Ishikawa (cell line): ENCODE measurements around the gene FGF12.

Experiments used
- CEBPB ChIP-seq: IDR thresholded peaks from 2 replicates; pipeline ENCODE4 v1.6.1; 2012
- CREB1 ChIP-seq: IDR thresholded peaks from 2 replicates; pipeline ENCODE4 v1.6.1; 2012; ENCODE audit warnings: low read depth
- EGR1 ChIP-seq: IDR thresholded peaks from 2 replicates; pipeline ENCODE4 v1.6.1; 2012
- EP300 ChIP-seq: IDR thresholded peaks from 2 replicates; pipeline ENCODE4 v1.6.1; 2012; ENCODE audit warnings: borderline replicate concordance
- FOXM1 ChIP-seq: IDR thresholded peaks from 2 replicates; pipeline ENCODE4 v1.6.1; 2012; ENCODE audit warnings: low read depth, borderline replicate concordance
- NFIC ChIP-seq: IDR thresholded peaks from 2 replicates; pipeline ENCODE4 v1.6.1; 2012
- RAD21 ChIP-seq: IDR thresholded peaks from 2 replicates; pipeline ENCODE4 v1.6.1; 2012; ENCODE audit warnings: low read depth
- TAF1 ChIP-seq: IDR thresholded peaks from 2 replicates; pipeline ENCODE4 v1.6.1; 2012; ENCODE audit warnings: low read depth, mild to moderate bottlenecking
- TCF12 ChIP-seq: IDR thresholded peaks from 2 replicates; pipeline ENCODE4 v1.6.1; 2012; ENCODE audit warnings: low read depth
- TEAD4 ChIP-seq: IDR thresholded peaks from 2 replicates; pipeline ENCODE4 v1.6.1; 2012
- YY1 ChIP-seq: IDR thresholded peaks from 2 replicates; pipeline ENCODE4 v1.6.1; 2012; ENCODE audit warnings: low read depth
- ZBTB7A ChIP-seq: IDR thresholded peaks from 2 replicates; pipeline ENCODE4 v1.6.1; 2012; ENCODE audit warnings: low read depth
- TF ChIP-seq, protein P1 (sequence below): IDR thresholded peaks from 2 replicates; pipeline ENCODE4 v1.6.1; 2012
- TF ChIP-seq, protein P2 (sequence below): IDR thresholded peaks from 2 replicates; pipeline ENCODE4 v1.6.1; 2012; ENCODE audit warnings: low read depth, mild to moderate bottlenecking
- TF ChIP-seq, protein P3 (sequence below): IDR thresholded peaks from 2 replicates; pipeline ENCODE4 v1.6.1; 2012

Gene FGF12

DNA sequence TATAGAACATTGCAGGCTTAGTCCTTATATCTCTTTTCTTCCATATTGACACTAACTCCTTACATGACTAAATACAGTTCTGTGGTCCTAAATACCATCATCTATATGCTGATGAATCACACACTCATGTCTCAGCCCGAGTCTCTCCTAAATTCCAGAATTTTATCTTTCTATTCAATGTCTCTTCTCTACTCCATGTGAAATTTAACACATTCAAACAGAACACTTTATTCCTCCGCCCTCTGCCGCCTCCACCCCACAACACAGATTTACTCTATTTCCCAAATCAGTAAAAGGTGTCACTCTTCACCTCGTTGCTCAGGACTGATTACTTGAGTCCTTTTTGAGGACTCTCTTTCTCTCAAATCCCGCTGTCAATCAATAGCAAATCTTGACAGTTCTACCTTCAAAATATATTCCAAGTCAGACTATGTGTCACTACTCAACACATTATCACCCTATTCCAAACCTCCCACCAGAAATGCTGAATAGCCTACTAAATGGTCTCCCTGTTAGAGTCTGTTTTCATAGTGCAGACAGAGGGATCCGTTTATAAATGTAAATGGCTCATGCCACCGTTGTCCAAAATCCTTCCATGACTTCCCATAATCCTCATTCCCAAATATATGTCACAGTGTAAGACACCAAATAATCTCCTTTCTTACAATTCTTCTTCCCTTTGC lies 230.3 kb downstream of the FGF12 start:
- TF ChIP-seq CREB1 = no peak
- TF ChIP-seq TEAD4 = no peak
- TF ChIP-seq NFIC = no peak
- no peak for TF ChIP-seq TCF12
- no peak for TF ChIP-seq FOXM1
- TF ChIP-seq, protein P1, sequence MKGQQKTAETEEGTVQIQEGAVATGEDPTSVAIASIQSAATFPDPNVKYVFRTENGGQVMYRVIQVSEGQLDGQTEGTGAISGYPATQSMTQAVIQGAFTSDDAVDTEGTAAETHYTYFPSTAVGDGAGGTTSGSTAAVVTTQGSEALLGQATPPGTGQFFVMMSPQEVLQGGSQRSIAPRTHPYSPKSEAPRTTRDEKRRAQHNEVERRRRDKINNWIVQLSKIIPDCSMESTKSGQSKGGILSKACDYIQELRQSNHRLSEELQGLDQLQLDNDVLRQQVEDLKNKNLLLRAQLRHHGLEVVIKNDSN = no peak
- no peak for TF ChIP-seq ZBTB7A
- TF ChIP-seq EP300 = no peak
- no peak for TF ChIP-seq EGR1
- no peak for TF ChIP-seq TAF1
- TF ChIP-seq CEBPB = no peak
- TF ChIP-seq YY1 = no peak

DNA sequence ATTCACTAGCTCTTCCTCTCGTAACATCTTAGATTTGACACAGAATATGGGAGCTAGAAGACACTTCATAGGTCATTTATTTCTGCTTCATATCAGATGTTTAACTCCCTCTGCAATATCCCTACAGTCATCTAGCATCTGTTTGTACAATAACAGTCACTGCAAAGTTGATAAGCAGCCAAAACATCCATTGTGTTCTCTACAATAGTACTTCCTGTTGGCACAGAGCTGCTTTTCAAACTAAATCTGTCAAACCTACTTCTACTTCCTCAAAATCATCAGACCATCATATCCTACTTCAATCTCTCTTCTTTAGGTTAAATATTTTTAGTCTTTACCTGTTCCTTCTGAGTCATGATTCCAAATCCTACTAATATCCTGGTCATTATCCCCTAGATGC lies 233.2 kb downstream of the FGF12 start:
- TF ChIP-seq EP300 (no peak), TEAD4 (no peak), ZBTB7A (no peak), CEBPB (no peak), FOXM1 (no peak), NFIC (no peak), TAF1 (no peak), TCF12 (no peak), YY1 (no peak), EGR1 (no peak), RAD21 (no peak), CREB1 (no peak)
- TF ChIP-seq, protein P1 = no peak
- TF ChIP-seq, protein P2, sequence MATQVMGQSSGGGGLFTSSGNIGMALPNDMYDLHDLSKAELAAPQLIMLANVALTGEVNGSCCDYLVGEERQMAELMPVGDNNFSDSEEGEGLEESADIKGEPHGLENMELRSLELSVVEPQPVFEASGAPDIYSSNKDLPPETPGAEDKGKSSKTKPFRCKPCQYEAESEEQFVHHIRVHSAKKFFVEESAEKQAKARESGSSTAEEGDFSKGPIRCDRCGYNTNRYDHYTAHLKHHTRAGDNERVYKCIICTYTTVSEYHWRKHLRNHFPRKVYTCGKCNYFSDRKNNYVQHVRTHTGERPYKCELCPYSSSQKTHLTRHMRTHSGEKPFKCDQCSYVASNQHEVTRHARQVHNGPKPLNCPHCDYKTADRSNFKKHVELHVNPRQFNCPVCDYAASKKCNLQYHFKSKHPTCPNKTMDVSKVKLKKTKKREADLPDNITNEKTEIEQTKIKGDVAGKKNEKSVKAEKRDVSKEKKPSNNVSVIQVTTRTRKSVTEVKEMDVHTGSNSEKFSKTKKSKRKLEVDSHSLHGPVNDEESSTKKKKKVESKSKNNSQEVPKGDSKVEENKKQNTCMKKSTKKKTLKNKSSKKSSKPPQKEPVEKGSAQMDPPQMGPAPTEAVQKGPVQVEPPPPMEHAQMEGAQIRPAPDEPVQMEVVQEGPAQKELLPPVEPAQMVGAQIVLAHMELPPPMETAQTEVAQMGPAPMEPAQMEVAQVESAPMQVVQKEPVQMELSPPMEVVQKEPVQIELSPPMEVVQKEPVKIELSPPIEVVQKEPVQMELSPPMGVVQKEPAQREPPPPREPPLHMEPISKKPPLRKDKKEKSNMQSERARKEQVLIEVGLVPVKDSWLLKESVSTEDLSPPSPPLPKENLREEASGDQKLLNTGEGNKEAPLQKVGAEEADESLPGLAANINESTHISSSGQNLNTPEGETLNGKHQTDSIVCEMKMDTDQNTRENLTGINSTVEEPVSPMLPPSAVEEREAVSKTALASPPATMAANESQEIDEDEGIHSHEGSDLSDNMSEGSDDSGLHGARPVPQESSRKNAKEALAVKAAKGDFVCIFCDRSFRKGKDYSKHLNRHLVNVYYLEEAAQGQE = no peak
- TF ChIP-seq, protein P3, sequence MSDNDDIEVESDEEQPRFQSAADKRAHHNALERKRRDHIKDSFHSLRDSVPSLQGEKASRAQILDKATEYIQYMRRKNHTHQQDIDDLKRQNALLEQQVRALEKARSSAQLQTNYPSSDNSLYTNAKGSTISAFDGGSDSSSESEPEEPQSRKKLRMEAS = no peak

DNA sequence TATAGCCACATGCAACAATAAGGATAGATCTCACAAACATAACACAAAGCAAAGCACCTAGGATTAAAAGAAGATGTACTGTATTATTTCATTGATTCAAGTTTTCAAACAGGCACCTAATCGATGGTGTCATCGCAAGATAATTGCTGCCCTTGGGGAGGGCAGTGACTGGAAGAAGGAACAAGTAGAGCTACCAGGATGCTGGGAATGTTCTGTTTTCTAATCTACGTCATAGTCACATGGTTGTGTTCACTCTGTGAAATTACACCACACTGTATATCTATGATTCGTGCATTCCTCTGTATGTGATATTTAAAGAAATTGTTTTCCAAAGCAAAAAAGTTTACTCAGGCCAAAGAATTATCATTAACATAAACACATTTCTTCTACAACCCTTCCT lies 236.6 kb downstream of the FGF12 start:
- no peak for TF ChIP-seq FOXM1
- TF ChIP-seq ZBTB7A = no peak
- no peak for TF ChIP-seq NFIC
- TF ChIP-seq TCF12 = no peak
- no peak for TF ChIP-seq RAD21
- no peak for TF ChIP-seq TEAD4

DNA sequence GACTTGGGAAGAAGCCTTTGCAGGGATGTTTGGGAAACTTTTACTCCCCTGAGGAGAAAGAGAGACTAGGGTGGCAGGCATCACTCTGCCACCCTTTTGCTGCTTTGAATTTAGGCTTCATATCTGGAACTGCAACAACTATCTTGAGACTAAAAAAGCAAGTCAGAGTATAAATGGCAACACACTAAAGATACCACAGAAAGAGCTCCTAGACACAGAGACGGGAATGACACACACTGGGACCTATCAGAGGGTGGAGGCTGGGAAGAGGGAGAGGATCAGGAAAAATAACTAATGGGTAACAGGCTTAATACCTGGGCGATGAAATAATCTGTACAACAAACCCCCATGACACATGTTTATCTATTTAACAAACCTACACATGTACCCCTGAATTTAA lies 237.8 kb downstream of the FGF12 start:
- TF ChIP-seq TEAD4 (no peak), NFIC (no peak)
- TF ChIP-seq, protein P3 = no peak

DNA sequence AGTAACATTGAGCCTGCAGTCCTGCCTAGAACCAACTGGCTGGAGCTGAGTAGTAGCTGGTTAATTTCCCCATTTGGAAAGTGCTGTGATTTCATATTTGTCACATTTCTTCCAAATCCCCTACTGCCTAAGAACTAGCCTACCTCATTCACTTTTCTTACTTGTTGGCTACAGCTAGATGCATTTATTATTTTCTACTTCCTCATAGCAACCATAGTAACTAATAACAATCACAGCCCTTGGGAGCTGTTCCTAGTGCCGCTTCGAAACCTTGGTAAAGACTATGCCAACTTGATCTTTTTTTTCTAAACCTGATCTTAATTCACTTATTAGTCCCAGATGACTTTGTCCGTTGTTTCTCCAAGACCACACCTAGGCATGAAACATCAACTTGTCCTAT lies 240.3 kb downstream of the FGF12 start:
- TF ChIP-seq FOXM1 (no peak), EP300 (no peak), NFIC (no peak), CREB1 (no peak), TAF1 (no peak), YY1 (no peak), TCF12 (no peak), CEBPB (no peak), RAD21 (no peak)
- TF ChIP-seq, protein P2 = no peak
- TF ChIP-seq, protein P3 = no peak

DNA sequence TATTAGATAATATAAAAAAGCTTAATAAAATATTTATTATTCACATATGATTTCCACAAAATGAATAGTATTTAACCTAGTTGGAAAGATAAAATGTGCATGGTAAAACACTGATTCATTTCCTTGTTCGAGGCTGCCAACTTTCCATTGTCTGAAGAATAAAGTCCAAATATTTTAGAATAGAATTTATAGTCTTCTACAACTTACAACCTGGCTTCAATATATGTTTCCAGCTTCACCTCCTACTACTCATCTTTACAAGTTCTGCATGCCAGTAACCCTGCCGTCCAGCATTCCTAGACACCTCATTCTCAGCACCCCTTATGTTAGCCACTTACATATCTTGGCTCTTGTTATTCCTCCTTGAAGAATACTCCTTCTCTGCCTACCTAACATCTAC lies 244.5 kb downstream of the FGF12 start:
- TF ChIP-seq EGR1 (no peak), CREB1 (no peak), FOXM1 (no peak), NFIC (no peak), EP300 (no peak), YY1 (no peak), ZBTB7A (no peak), RAD21 (no peak), TAF1 (no peak), CEBPB (no peak), TCF12 (no peak), TEAD4 (no peak)
- TF ChIP-seq, protein P2 = no peak
- TF ChIP-seq, protein P1 = no peak
- TF ChIP-seq, protein P3 = no peak
